Nephron progenitor cell (in vitro differentiated cells): ENCODE results near the gene ALLC.
"Not testable (repeated sequence)": the region's sequence is repeated elsewhere in the genome, so short reads cannot be mapped to it uniquely, and the experiment has no call there.

Experiments
- DNase-seq: peaks from one replicate; pipeline ENCODE4 v3.0.0; 2021
- H3K27ac Mint-ChIP-seq: 2 replicates; pipeline ENCODE4 v1.8.0; 2021; ENCODE audit warnings: mild to moderate bottlenecking, moderate library complexity, mixed read lengths
- H3K27me3 Mint-ChIP-seq: 2 replicates; pipeline ENCODE4 v1.8.0; 2021; ENCODE audit warnings: mild to moderate bottlenecking, low read depth, mixed read lengths; ENCODE audit not compliant: poor library complexity
- H3K36me3 Mint-ChIP-seq: 2 replicates; pipeline ENCODE4 v1.8.0; 2021; ENCODE audit warnings: low read depth, mixed read lengths
- H3K4me1 Mint-ChIP-seq: 2 replicates; pipeline ENCODE4 v1.8.0; 2021; ENCODE audit warnings: mixed read lengths
- H3K4me3 Mint-ChIP-seq: 2 replicates; pipeline ENCODE4 v1.8.0; 2021; ENCODE audit warnings: mild to moderate bottlenecking, moderate library complexity, mixed read lengths
- H3K9me3 Mint-ChIP-seq: 2 replicates; pipeline ENCODE4 v1.8.0; 2021; ENCODE audit warnings: mild to moderate bottlenecking, moderate library complexity, mixed read lengths
- CTCF ChIP-seq: fragments of 200-600 bp; sonication (generic); IDR thresholded peaks from 2 replicates; pipeline ENCODE4 v1.5.0; 2021; ENCODE audit warnings: antibody characterized with exemption

Gene ALLC

GRCh38 chr2:3633982-3634595 lies 23.9 kb upstream of the ALLC start:
- Mint-ChIP-seq H3K27me3 (peaks cover 21% of the 10 kb centered on the region), H3K4me1 (peaks cover 4% of the 10 kb centered on the region), H3K4me3 (no peak overlapping the region), H3K36me3 (no peaks in the 10 kb centered on the region), H3K27ac (no peak overlapping the region), H3K9me3 (no peaks in the 10 kb centered on the region)
- DNase-seq = no peak
- no peak for TF ChIP-seq CTCF

- H3K27me3 Mint-ChIP-seq = peaks cover 21% of the 10 kb centered on the region
- no peak for TF ChIP-seq CTCF
- H3K4me3 Mint-ChIP-seq = no peak overlapping the region
- no peaks in the 10 kb centered on the region for H3K36me3 Mint-ChIP-seq
- H3K4me1 Mint-ChIP-seq = peaks cover 4% of the 10 kb centered on the region
- H3K9me3 Mint-ChIP-seq = no peaks in the 10 kb centered on the region
- H3K27ac Mint-ChIP-seq = no peak overlapping the region
- DNase-seq = no peak
Observed at GRCh38 chr2:3634596-3635121, 23.3 kb upstream of the ALLC start.

- Mint-ChIP-seq H3K9me3 (no peaks in the 10 kb centered on the region), H3K27me3 (peaks cover 21% of the 10 kb centered on the region), H3K27ac (no peak overlapping the region), H3K36me3 (no peaks in the 10 kb centered on the region), H3K4me1 (peaks cover 4% of the 10 kb centered on the region), H3K4me3 (no peak overlapping the region)
- DNase-seq = no peak
- TF ChIP-seq CTCF = no peak
Observed at GRCh38 chr2:3635171-3635974, 22.6 kb upstream of the ALLC start.

- H3K27ac Mint-ChIP-seq, H3K4me1 Mint-ChIP-seq, DNase-seq, H3K9me3 Mint-ChIP-seq, H3K36me3 Mint-ChIP-seq, H3K4me3 Mint-ChIP-seq: not testable (repeated sequence)
- peaks cover 21% of the 10 kb centered on the region for H3K27me3 Mint-ChIP-seq
Observed at GRCh38 chr2:3635975-3636327, 22.0 kb upstream of the ALLC start.

DNA sequence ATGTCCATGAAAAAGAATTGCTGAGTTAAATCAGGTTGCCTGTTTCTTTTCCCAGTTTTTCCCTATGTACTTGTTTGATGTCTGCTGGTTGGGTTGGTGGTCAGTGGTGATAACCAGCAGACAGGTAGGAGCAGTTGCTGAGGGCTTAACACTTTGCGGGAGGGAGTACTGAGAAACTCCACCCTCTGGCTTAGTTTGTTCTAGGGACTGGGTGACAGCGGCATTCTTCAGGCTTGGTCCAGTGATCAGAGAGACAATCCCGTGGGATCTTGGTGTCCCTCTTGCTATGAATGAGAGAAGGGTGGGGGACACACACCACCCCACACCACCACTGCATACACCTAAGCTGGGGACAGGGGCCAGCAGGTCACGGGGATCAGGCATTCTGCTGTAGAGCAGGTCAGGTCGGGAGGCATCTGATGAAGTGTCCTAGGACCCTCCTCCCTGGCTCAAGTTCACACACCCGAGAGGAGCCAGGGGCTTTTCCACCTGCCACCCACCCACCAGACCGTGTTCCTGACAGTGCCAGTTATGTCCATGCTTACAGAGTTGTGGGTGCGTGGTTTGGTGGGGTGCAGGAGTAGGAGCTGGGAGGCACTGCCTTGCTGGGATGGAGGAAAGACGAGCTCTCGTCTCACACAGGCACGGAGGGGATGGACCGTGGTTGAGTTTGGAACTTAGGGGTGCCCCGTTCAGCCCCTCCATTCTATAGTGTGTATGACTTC lies 21.3 kb upstream of the ALLC start:
- TF ChIP-seq CTCF = no peak
- Mint-ChIP-seq H3K9me3 (no peaks in the 10 kb centered on the region), H3K4me3 (no peak overlapping the region), H3K36me3 (no peaks in the 10 kb centered on the region), H3K27me3 (peaks cover 24% of the 10 kb centered on the region), H3K27ac (no peak overlapping the region), H3K4me1 (peaks cover 4% of the 10 kb centered on the region)
- DNase-seq = no peak

DNA sequence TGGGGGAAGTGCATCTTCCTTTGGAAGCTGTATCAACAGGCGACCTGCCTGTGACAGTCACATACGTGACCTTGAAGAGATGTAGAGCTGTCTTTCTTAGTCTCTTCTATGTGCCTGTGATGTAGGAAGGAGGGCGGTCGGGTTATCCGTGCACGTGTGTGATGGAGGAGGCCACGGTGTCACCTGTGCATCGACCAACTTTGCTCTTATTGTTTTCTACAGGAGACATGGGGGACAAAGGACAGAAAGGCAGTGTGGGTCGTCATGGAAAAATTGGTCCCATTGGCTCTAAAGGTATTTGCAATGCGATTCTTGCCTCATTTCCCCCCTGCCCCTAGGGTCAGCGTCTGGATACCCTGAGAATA lies 20.7 kb upstream of the ALLC start:
- TF ChIP-seq CTCF = no peak
- no peaks in the 10 kb centered on the region for H3K9me3 Mint-ChIP-seq
- H3K4me1 Mint-ChIP-seq = peaks cover 4% of the 10 kb centered on the region
- DNase-seq = no peak
- no peak overlapping the region for H3K4me3 Mint-ChIP-seq
- H3K27ac Mint-ChIP-seq = no peak overlapping the region
- peaks cover 23% of the 10 kb centered on the region for H3K27me3 Mint-ChIP-seq
- no peaks in the 10 kb centered on the region for H3K36me3 Mint-ChIP-seq
